ENCODE data around the gene PTPRG.

The PTPRG gene

DNA sequence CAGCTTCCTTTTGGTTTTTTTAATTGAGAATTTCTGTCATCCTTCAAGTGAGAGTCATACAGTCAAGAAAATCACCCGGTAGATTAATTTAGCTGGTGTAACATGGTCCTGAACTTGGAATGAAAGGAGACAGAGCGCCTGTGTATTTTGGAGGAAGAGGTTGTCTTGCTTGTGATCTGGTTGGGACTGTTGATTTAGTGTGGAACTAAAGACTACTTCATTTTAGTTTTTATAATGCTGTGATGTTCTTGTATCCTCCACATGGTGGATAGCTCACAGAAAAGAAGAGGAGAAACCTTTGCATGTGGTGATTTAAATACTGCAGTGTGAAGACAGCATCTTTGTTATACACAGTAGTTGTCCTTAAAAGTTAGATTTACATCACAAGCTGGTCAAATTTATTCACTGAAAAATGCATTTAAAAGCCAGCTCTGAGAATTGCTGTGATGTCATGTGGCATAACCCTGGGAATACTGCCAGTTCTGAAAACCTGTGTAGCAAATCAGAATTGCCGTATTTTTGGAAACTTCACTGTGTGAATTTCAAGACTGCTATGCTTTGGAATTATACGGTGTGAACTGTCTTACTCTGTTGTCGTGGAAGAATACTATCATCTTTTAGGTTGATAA lies 268.5 kb downstream of the PTPRG start:
- no peak for DNase-seq (ENCODE audit: low read depth)

- DNase-seq (ENCODE audit: low read depth) = no peak
Measured at GRCh38 chr3:61831973-61832372, 270.6 kb downstream of the PTPRG start.

DNA sequence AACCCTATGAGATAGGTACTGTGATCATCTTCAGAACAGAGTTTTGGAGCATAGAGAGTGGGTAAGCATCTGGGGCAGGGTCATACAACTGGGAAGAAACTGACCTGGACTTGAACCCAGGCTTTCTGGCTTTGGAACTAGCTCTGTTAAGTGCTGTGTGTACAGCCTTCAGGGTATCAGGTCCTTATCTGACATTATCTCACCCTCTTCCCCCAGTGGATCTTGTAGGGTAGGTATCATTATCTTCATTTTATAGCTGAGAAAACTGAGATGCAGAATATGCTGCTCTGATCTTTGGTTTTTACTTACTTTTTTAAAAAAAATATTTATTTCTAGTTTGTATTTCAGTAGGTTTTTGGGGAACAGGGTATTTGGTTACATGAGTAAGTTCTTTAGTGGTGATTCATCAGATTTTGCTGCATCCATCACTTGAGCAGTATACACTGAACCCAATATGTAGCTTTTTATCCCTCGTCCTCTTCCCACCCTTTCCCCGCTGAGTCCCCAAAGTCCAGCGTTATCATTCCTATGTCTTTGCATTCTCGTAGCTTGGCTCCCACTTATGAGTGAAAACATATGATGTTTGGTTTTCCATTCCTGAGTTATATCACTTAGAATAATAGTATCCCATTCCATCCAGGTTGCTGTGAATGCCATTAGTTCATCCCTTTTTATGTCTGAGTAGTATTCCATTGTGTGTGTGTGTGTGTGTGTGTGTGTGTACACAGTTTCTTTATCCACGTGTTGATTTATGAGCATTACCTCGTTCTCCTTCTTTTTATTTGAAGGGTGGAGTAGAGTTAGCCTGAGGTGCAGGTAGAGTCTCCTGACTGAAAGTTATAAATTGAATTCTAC lies 271.2 kb downstream of the PTPRG start:
- no peak for DNase-seq (ENCODE audit: low read depth)

DNA sequence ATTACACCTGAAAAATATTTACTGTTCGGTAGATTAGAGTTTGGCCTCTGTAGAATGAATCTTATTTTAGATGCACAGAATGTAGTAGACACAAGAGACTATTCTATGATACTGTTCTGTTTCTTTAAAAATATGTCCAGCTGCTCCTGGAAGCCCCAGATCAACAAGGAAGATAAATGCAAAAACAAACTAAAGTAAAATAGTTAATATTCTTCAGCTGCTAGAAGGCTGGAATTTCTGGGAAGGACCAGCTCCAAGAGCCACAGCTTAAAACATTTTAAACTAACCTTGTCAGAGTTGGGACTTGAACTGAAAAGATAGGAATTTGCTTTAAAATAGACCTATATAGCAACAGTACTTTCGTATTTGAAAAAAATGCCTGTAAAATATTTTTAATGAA lies 277.9 kb downstream of the PTPRG start:
- DNase-seq (ENCODE audit: low read depth) = no peak

DNA sequence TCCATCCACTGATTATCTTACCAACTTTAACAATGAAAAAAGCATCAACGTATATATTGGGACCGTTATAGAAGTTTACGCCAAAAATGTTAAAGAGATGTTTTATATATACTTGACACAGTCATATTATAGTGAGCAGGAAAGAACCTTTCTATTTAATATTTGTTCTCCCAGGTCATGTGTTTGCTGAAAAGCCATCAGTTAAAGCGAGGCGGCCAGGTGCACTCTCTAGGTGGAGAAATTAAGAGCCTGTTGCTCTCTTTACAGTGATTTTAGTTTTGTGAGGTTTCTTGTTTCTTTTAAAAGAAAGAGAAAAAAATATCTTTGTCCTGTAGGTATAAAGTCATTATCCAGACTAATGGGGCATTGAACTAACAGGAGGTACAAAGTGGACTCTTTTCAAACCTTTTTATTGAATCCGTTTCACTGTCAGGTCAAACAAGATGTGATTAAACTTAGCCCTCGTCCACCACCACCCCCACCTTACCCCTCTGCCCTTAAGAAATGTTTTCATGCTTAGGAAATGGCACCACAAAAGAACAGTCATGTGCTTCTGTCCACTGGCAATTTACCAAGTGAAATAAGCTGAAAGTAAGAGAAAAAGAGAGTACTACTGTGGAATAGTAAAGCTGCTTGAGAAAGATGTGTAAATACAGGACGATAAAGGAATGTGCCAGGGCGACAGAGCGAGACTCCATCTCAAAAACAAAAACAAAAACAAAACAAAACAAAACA lies 279.9 kb downstream of the PTPRG start:
- no peak for DNase-seq (ENCODE audit: low read depth)

DNA sequence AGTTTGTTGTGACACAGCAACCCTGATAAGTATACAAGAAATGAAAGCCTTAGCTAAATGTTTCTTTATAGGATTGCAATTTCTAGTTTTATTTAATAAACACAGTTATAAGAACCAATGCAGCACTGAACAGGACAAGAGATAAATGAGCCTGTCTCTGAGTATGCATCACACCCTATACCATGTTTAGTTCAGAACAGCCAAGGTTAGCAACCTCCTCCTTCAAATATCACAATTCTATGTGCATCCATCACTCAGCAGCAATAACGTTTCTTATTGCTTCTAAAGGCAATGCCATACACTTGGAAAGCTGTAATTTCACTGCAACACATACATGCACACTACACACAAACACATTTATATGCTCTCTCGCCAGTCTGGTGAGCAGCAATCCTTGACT lies 280.6 kb downstream of the PTPRG start:
- no peak for DNase-seq (ENCODE audit: low read depth)

DNA sequence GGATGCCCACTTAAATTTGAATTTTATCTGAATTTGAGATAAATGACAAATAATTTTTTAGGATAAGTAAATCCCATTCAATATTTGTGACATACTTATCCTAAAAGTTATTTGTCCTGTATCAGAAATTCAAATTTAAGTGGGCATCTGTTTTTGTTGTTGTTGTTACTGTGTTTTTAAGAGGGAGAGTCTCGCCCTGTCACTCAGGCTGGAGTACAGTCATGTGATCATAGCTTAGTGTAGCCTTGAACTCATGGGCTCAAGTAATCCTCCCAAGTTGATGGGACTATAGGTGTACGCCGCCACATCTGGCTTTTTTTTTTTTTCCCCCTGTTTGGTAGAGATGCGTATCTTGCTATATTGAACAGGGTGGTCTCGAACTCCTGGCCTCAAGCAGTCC lies 283.0 kb downstream of the PTPRG start:
- no peak for DNase-seq (ENCODE audit: low read depth)

- no peak for DNase-seq (ENCODE audit: low read depth)
Measured at GRCh38 chr3:61846488-61846887, 285.1 kb downstream of the PTPRG start.

GRCh38 chr3:61847784-61848462 lies 286.6 kb downstream of the PTPRG start:
- DNase-seq (ENCODE audit: low read depth) = no peak

GRCh38 chr3:61848885-61849284 lies 287.5 kb downstream of the PTPRG start:
- no peak for DNase-seq (ENCODE audit: low read depth)

DNA sequence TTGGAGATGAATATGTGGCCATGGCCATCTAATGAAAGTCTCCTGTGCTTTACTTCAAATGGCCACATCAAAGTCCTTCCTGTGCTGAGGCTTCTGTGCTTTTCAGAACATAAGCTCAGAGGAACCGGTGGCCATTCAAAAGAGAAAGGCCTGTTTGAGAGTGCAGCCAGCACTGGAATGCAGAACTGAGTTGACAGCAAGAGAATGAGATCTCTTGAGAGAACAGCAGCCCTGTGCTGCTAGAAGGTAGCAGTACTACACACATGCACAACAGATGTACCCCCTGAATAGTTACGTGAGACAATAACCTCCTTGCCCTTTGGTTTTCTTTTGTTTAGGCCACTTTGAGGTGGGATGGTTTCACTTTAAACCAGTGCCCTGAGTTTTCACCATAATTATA lies 292.5 kb downstream of the PTPRG start:
- DNase-seq (ENCODE audit: low read depth) = no peak

DNA sequence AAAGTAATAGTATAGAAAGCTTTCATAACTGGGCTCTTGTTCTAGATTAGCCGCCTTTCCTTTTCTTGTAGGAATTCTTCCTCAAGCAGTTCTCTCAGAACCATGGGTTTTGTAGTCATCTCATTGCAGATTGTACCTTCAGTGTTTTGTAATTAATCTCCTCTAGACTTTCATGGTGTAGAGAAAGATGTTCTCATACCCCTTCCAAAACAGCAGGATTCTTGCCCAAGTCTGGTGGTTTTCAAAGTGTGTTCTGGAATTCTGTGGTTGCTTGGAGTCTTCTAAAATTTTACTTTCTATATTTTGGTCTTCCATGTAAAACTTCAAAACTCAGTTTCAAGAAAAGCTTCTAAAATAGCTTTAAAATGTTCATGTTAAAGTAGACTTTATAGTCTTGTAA lies 293.8 kb downstream of the PTPRG start:
- no peak for DNase-seq (ENCODE audit: low read depth)

GRCh38 chr3:61857297-61857696 lies 295.9 kb downstream of the PTPRG start:
- no peak for DNase-seq (ENCODE audit: low read depth)

DNA sequence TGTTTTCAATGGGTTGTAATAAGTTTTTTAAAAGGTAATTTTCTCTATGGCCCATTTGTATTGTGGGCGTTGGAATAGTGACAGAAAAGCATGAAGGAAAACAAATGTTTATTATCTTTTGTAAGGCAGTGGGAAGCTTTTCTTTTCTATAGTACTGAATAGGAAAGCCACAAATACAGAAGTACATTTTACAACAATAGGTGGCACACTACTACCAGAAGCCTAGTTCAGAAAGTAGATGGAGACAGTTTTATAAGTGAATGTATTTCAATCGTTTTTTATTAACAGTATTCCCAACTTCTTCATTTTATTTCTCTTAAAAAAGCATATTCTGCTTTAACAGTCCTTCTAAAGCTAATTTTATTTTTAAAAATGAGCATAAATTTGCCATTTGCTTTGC lies 296.7 kb downstream of the PTPRG start:
- DNase-seq (ENCODE audit: low read depth) = no peak

GRCh38 chr3:61861410-61861809 lies 300.0 kb downstream of the PTPRG start:
- DNase-seq (ENCODE audit: low read depth) = no peak

- no peak for DNase-seq (ENCODE audit: low read depth)
Measured at GRCh38 chr3:61862614-61863289, 301.4 kb downstream of the PTPRG start.

DNA sequence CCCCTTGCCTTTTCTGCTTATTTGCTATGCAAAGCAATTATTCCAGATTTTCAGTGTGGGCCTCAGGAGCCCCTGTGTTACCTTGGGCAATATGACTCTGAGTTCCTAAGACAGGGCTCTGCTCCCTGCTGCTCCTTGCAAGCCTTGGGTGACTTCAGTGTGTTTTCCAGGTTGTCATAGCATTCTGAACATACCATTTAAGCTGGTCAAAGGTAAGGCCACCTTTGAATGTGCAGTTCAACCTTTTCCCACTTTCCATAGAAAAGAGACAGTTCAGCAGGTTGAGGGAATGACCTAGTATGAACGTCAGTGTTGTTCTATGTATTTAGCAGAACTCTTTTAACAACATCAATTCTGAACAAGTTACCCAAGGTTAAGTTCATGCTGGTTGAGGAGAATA lies 302.2 kb downstream of the PTPRG start:
- DNase-seq (ENCODE audit: low read depth) = no peak

GRCh38 chr3:61864886-61865285 lies 303.5 kb downstream of the PTPRG start:
- DNase-seq (ENCODE audit: low read depth) = no peak

DNA sequence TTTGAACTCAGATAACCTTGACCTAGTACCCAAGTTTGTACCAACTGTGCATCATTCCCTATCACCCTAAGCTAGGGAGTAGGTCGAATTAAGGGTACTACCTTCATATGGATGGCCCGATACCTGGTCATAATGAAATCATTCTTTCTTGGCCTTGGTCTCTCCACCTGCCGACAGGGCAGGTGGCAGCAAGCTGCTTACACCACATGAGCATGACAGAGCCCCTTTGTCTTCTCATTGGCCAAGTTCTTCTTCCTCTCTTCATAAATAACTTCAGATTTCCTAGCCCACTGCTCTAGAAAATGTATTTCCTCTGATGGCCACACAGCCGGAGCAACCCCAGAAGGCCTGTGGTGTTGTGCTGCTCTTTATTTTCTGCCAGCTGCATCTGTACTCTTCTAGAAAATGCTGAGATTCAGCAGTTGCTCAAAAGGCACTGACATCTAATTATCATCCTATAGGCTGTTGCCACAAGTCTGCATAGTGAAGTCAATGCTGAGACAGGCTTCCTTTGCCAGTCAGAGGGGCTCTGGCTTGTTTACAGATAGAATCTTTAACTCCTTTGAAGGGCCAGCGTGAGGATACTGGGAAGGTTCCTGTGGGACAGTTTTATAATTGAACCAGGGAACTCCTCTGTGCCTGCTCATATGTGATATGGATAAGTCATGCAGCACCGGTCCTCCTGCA lies 304.2 kb downstream of the PTPRG start:
- DNase-seq (ENCODE audit: low read depth) = no peak

DNA sequence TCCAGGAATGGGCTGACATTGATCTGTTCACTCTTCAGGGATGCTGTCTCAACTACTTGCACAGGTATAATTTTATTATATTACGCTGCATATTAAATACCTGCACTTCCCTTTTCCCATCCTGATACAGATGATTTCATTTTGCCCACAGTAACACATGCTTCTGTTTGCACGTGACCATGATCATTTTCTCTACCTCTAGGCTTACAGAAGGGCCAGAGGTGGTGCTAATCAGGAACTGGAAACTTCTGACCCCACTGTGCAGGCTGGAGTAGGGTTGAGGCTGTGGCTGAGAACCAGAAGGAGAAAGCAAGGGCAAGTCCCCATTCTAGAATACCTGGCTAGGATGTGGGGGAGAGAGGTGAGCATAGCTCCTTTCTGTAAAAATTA lies 304.8 kb downstream of the PTPRG start:
- no peak for DNase-seq (ENCODE audit: low read depth)

- DNase-seq (ENCODE audit: low read depth) = no peak
Measured at GRCh38 chr3:61866961-61867461, 305.6 kb downstream of the PTPRG start.
